SJCRH30 (cell line): ENCODE measurements around the gene FGFRL1. TPM values are rescaled to one million over a fixed set of nuclear protein-coding genes. Genes with fewer than 3 reads are reported as not detected.
A peak's percentile ranks its signal among the peaks of the same experiment; 100 is the strongest.

Source experiments
- DNase-seq, 2 experiments: peaks; one replicate each; pipeline ENCODE4 v3.0.0-alpha.2; 2015 to 2020
- H3K27ac ChIP-seq: fragments of 250-450 bp; sonication (Bioruptor Pico); 2 replicates; pipeline ENCODE4 v1.5.1; 2020; ENCODE audit warnings: mild to moderate bottlenecking, moderate library complexity
- H3K27me3 ChIP-seq: fragments of 250-450 bp; sonication (Bioruptor Pico); 2 replicates; pipeline ENCODE4 v1.5.1; 2020; ENCODE audit warnings: mild to moderate bottlenecking, moderate library complexity
- H3K36me3 ChIP-seq: fragments of 250-450 bp; sonication (Bioruptor Pico); 2 replicates; pipeline ENCODE4 v1.5.1; 2020; ENCODE audit warnings: mild to moderate bottlenecking, moderate library complexity
- H3K4me1 ChIP-seq: fragments of 250-450 bp; sonication (Bioruptor Pico); 2 replicates; pipeline ENCODE4 v1.5.1; 2020; ENCODE audit warnings: mild to moderate bottlenecking, moderate library complexity
- H3K4me3 ChIP-seq: fragments of 250-450 bp; sonication (Bioruptor Pico); 2 replicates; pipeline ENCODE4 v1.5.1; 2020; ENCODE audit warnings: mild to moderate bottlenecking, moderate library complexity
- H3K9me3 ChIP-seq: fragments of 250-450 bp; sonication (Bioruptor Pico); replicated peaks from 2 replicates; pipeline ENCODE4 v1.5.1; 2020; ENCODE audit warnings: mild to moderate bottlenecking, moderate library complexity
- total RNA-seq: library from RNA; depleted of rRNA; stranded (reverse); fragments of >200 nt; shearing (Covaris generic); gene quantifications from 2 replicates; pipeline ENCODE4 v1.2.3, GENCODE V29; 2014

FGFRL1 gene
- total RNA-seq, 1 experiment from 2014 or later = 51.2 TPM

- Histone ChIP-seq H3K4me1 (peaks cover 15% of the 10 kb centered on the region), H3K27ac (no peak overlapping the region), H3K4me3 (no peak overlapping the region), H3K9me3 (no peaks in the 10 kb centered on the region), H3K27me3 (peaks cover 28% of the 10 kb centered on the region), H3K36me3 (no peaks in the 10 kb centered on the region)
- DNase-seq = no peak
These were observed 47.7 kb downstream of the FGFRL1 start for GRCh38 chr4:1058997-1059665.

GRCh38 chr4:1060121-1060520 lies 48.7 kb downstream of the FGFRL1 start:
- no peaks in the 10 kb centered on the region for H3K9me3 ChIP-seq
- no peak overlapping the region for H3K27ac ChIP-seq
- H3K36me3 ChIP-seq = no peaks in the 10 kb centered on the region
- no peak for DNase-seq
- H3K4me3 ChIP-seq = no peak overlapping the region
- H3K4me1 ChIP-seq = peaks cover 15% of the 10 kb centered on the region
- peaks cover 28% of the 10 kb centered on the region for H3K27me3 ChIP-seq

- Histone ChIP-seq H3K36me3 (no peaks in the 10 kb centered on the region), H3K4me1 (peaks cover 15% of the 10 kb centered on the region), H3K27ac (no peak overlapping the region), H3K27me3 (peaks cover 25% of the 10 kb centered on the region), H3K4me3 (no peak overlapping the region), H3K9me3 (no peaks in the 10 kb centered on the region)
- DNase-seq = no peak
These were observed 49.2 kb downstream of the FGFRL1 start for GRCh38 chr4:1060621-1061020.

- Histone ChIP-seq H3K4me3 (peak overlapping the region; percentile 22), H3K27ac (peak overlapping the region; percentile 13; the same call in 1 of the 2 replicates), H3K36me3 (no peaks in the 10 kb centered on the region), H3K4me1 (peaks cover 15% of the 10 kb centered on the region), H3K9me3 (no peaks in the 10 kb centered on the region), H3K27me3 (peaks cover 19% of the 10 kb centered on the region)
- peak; percentile 53 to 66 for DNase-seq
These were observed 49.8 kb downstream of the FGFRL1 start for GRCh38 chr4:1061056-1061700.

- H3K36me3 ChIP-seq = no peaks in the 10 kb centered on the region
- peak in 1 of 2 experiments; percentile 51 for DNase-seq
- H3K9me3 ChIP-seq = no peaks in the 10 kb centered on the region
- H3K4me3 ChIP-seq = peak overlapping the region; percentile 22
- H3K4me1 ChIP-seq = peaks cover 15% of the 10 kb centered on the region
- peak overlapping the region; percentile 13; the same call in 1 of the 2 replicates for H3K27ac ChIP-seq
- H3K27me3 ChIP-seq = peaks cover 13% of the 10 kb centered on the region
These were observed 50.3 kb downstream of the FGFRL1 start for GRCh38 chr4:1061760-1062159.

GRCh38 chr4:1062419-1062818 lies 51.0 kb downstream of the FGFRL1 start:
- H3K4me1 ChIP-seq = peaks cover 15% of the 10 kb centered on the region
- no peak for DNase-seq
- no peaks in the 10 kb centered on the region for H3K9me3 ChIP-seq
- H3K36me3 ChIP-seq = no peaks in the 10 kb centered on the region
- H3K4me3 ChIP-seq = no peak overlapping the region
- H3K27ac ChIP-seq = no peak overlapping the region
- peaks cover 10% of the 10 kb centered on the region for H3K27me3 ChIP-seq

GRCh38 chr4:1065732-1066131 lies 54.3 kb downstream of the FGFRL1 start:
- DNase-seq = no peak
- Histone ChIP-seq H3K36me3 (no peaks in the 10 kb centered on the region), H3K4me3 (no peak overlapping the region), H3K27me3 (no peaks in the 10 kb centered on the region), H3K9me3 (no peaks in the 10 kb centered on the region), H3K27ac (no peak overlapping the region), H3K4me1 (peaks cover 13% of the 10 kb centered on the region)

- Histone ChIP-seq H3K9me3 (0 out of 2 replicates have a peak, but pooled peaks cover 2% of the 10 kb centered on the region), H3K4me3 (no peak overlapping the region), H3K27ac (no peak overlapping the region), H3K36me3 (no peaks in the 10 kb centered on the region), H3K27me3 (no peaks in the 10 kb centered on the region), H3K4me1 (no peaks in the 10 kb centered on the region)
- no peak for DNase-seq
These were observed 58.0 kb downstream of the FGFRL1 start for GRCh38 chr4:1069394-1069793.

GRCh38 chr4:1072830-1073446 lies 61.5 kb downstream of the FGFRL1 start:
- peak; percentile 35 to 66 for DNase-seq
- Histone ChIP-seq H3K36me3 (no peaks in the 10 kb centered on the region), H3K4me3 (no peak overlapping the region), H3K27ac (no peak overlapping the region), H3K27me3 (no peaks in the 10 kb centered on the region), H3K9me3 (0 out of 2 replicates have a peak, but pooled peaks cover 2% of the 10 kb centered on the region), H3K4me1 (peaks cover 4% of the 10 kb centered on the region)

GRCh38 chr4:1074077-1074476 lies 62.7 kb downstream of the FGFRL1 start:
- Histone ChIP-seq H3K9me3 (0 out of 2 replicates have a peak, but pooled peaks cover 2% of the 10 kb centered on the region), H3K27ac (no peak overlapping the region), H3K4me3 (no peak overlapping the region), H3K36me3 (no peaks in the 10 kb centered on the region), H3K4me1 (peaks cover 4% of the 10 kb centered on the region), H3K27me3 (no peaks in the 10 kb centered on the region)
- no peak for DNase-seq

- H3K27me3 ChIP-seq = no peaks in the 10 kb centered on the region
- peaks cover 4% of the 10 kb centered on the region for H3K4me1 ChIP-seq
- no peak overlapping the region for H3K27ac ChIP-seq
- peak; percentile 51 to 66 for DNase-seq
- H3K36me3 ChIP-seq = no peaks in the 10 kb centered on the region
- H3K9me3 ChIP-seq = 0 out of 2 replicates have a peak, but pooled peaks cover 2% of the 10 kb centered on the region
- no peak overlapping the region for H3K4me3 ChIP-seq
These were observed 63.8 kb downstream of the FGFRL1 start for GRCh38 chr4:1075225-1075624.

- H3K27me3 ChIP-seq = no peaks in the 10 kb centered on the region
- H3K36me3 ChIP-seq = no peaks in the 10 kb centered on the region
- H3K4me1 ChIP-seq = peaks cover 4% of the 10 kb centered on the region
- no peak for DNase-seq
- no peak overlapping the region for H3K27ac ChIP-seq
- no peak overlapping the region for H3K4me3 ChIP-seq
- 0 out of 2 replicates have a peak, but pooled peaks cover 2% of the 10 kb centered on the region for H3K9me3 ChIP-seq
These were observed 64.6 kb downstream of the FGFRL1 start for GRCh38 chr4:1075809-1076699.
